K562 (cell line): ENCODE measurements around the gene TMC1. TPM values are rescaled to one million over a fixed set of nuclear protein-coding genes. Genes with fewer than 3 reads are reported as not detected.

Source experiments
- CBFA2T3 ChIP-seq: fragments of 450-650 bp; IDR thresholded peaks from 2 replicates; pipeline ENCODE4 v1.6.1; 2017
- CBX3 ChIP-seq, 2 experiments: IDR thresholded peaks; 1 replicate in 1 of 2; 2 replicates in 1 of 2; pipeline ENCODE4 v1.6.1; 2012; ENCODE audit warnings: inconsistent platforms in 2 of 2, low read length in 2 of 2, borderline replicate concordance in 1 of 2, control low read depth in 1 of 2
- DPF2 ChIP-seq: fragments of 450-650 bp; IDR thresholded peaks from 2 replicates; pipeline ENCODE4 v1.6.1; 2016
- E2F6 ChIP-seq, 2 experiments: IDR thresholded peaks; 2 replicates each; pipeline ENCODE4 v1.6.1; 2011; ENCODE audit warnings: borderline replicate concordance in 1 of 2, control low read depth in 1 of 2, low read depth in 1 of 2, low read length in 1 of 2, mild to moderate bottlenecking in 1 of 2, mixed read lengths in 1 of 2, moderate library complexity in 1 of 2; ENCODE audit not compliant: insufficient read depth in 1 of 2, insufficient read length in 1 of 2, poor library complexity in 1 of 2, severe bottlenecking in 1 of 2; ENCODE audit errors: extremely low read depth in 1 of 2
- ESRRA ChIP-seq: fragments of 450-650 bp; IDR thresholded peaks from 2 replicates; pipeline ENCODE4 v1.6.1; 2014; ENCODE audit warnings: low read depth, mild to moderate bottlenecking, moderate library complexity, borderline replicate concordance
- GATA2 ChIP-seq: sonication (generic); formaldehyde crosslinking; IDR thresholded peaks from 2 replicates; pipeline ENCODE4 v1.4.0; 2020; ENCODE audit warnings: mild to moderate bottlenecking, missing genetic modification reagents
- HDAC6 ChIP-seq: IDR thresholded peaks from 2 replicates; pipeline ENCODE4 v1.6.1; 2012; ENCODE audit warnings: low read depth, mild to moderate bottlenecking, control low read depth, inconsistent platforms, low read length, moderate library complexity
- HDGF ChIP-seq: fragments of 450-650 bp; IDR thresholded peaks from 2 replicates; pipeline ENCODE4 v1.6.1; 2016
- JUND ChIP-seq, 2 experiments: IDR thresholded peaks; 2 replicates in 1 of 2; 3 replicates in 1 of 2; pipeline ENCODE4 v1.6.1; 2011; ENCODE audit warnings: borderline replicate concordance in 2 of 2, low read depth in 2 of 2, low read length in 2 of 2, improper control_type of control experiment in 1 of 2, missing biosample characterization in 1 of 2, missing genetic modification characterization in 1 of 2, missing genetic modification reagents in 1 of 2
- KDM1A ChIP-seq, 2 experiments: fragments of 450-650 bp; IDR thresholded peaks; 2 replicates each; pipeline ENCODE4 v1.6.1; 2016; ENCODE audit warnings: mild to moderate bottlenecking in 2 of 2
- MAFG ChIP-seq: fragments of 450-650 bp; conservative IDR thresholded peaks from 2 replicates; pipeline ENCODE4 v1.6.1; 2016; ENCODE audit warnings: missing genetic modification characterization, missing compliant biosample characterization
- MAX ChIP-seq: sonication (generic); formaldehyde crosslinking; IDR thresholded peaks from 2 replicates; pipeline ENCODE4 v1.9.0; 2022; ENCODE audit warnings: mild to moderate bottlenecking, missing genetic modification reagents
- MNT ChIP-seq, 2 experiments: fragments of 450-650 bp; conservative IDR thresholded peaks; 2 replicates each; pipeline ENCODE4 v1.6.1; 2017; ENCODE audit warnings: mild to moderate bottlenecking in 2 of 2, moderate library complexity in 2 of 2
- MTA3 ChIP-seq: fragments of 450-650 bp; formaldehyde crosslinking; IDR thresholded peaks from 2 replicates; pipeline ENCODE4 v1.6.1; 2017; ENCODE audit warnings: mild to moderate bottlenecking, borderline replicate concordance
- NCOA1 ChIP-seq: fragments of 450-650 bp; IDR thresholded peaks from 2 replicates; pipeline ENCODE4 v1.6.1; 2016; ENCODE audit warnings: low read depth
- NCOR1 ChIP-seq: fragments of 450-650 bp; IDR thresholded peaks from 2 replicates; pipeline ENCODE4 v1.6.1; 2016; ENCODE audit warnings: mild to moderate bottlenecking, moderate library complexity
- NFE2 ChIP-seq: IDR thresholded peaks from 2 replicates; pipeline ENCODE4 v1.6.1; 2014; ENCODE audit warnings: antibody characterized with exemption, low read depth
- NR2C2 ChIP-seq, 2 experiments: fragments of 200-800 bp in 1 of 2; sonication (Bioruptor generic) in 1 of 2; sonication (generic) in 1 of 2; formaldehyde crosslinking in 1 of 2; IDR thresholded peaks; 2 replicates each; pipeline versions ENCODE4 v1.6.1 to v1.8.0; 2016 to 2022; ENCODE audit warnings: mild to moderate bottlenecking in 1 of 2, missing compliant biosample characterization in 1 of 2, missing genetic modification characterization in 1 of 2, missing genetic modification reagents in 1 of 2
- RNF2 ChIP-seq: sonication (generic); IDR thresholded peaks from 2 replicates; pipeline ENCODE4 v1.6.1; 2016
- TFE3 ChIP-seq: fragments of 450-650 bp; formaldehyde crosslinking; IDR thresholded peaks from 2 replicates; pipeline ENCODE4 v1.4.0; 2020; ENCODE audit warnings: mild to moderate bottlenecking, mixed read lengths
- ZNF551 ChIP-seq: fragments of 250-450 bp; sonication (Bioruptor Pico); IDR thresholded peaks from 2 replicates; pipeline ENCODE4 v1.5.0; 2021; ENCODE audit warnings: mild to moderate bottlenecking, moderate library complexity
- polyA plus RNA-seq, 8 experiments: library from polyadenylated mRNA; depleted of rRNA in 4 of 8; stranded (reverse) in 5 of 8; unstranded in 3 of 8; fragments of >200 nt; fragmentation: Nextera tagmentation in 2 of 8; fragmentation: Illumina TruSeq in 1 of 8; extraction: Ambion mirVana in 2 of 8; extraction: Trizol in 1 of 8; gene quantifications; 2 replicates each; pipeline versions ENCODE4 v1.2.1 to v1.2.3, GENCODE V29; 2011 to 2014; ENCODE audit warnings: inconsistent platforms in 1 of 8, missing spikeins in 1 of 8
- total RNA-seq, 7 experiments: library from RNA; depleted of rRNA in 6 of 7; stranded (reverse); fragments of >200 nt in 6 of 7; fragmentation: Illumina TruSeq in 2 of 7; extraction: Trizol in 2 of 7; gene quantifications; 2 replicates each; pipeline versions ENCODE4 v1.2.1 to v1.2.3, GENCODE V29; 2011 to 2021; ENCODE audit warnings: low replicate concordance in 1 of 7
- TF ChIP-seq, protein P1 (sequence below), 2 experiments: fragments of 450-650 bp in 1 of 2; sonication (generic) in 1 of 2; formaldehyde crosslinking in 1 of 2; IDR thresholded peaks in 1 of 2; conservative IDR thresholded peaks in 1 of 2; 2 replicates each; pipeline versions ENCODE4 v1.6.1 to v1.8.1; 2016 to 2023; ENCODE audit warnings: mild to moderate bottlenecking in 2 of 2, moderate library complexity in 2 of 2, inconsistent platforms in 1 of 2, missing genetic modification reagents in 1 of 2

The TMC1 gene
- total and polyA plus RNA-seq, 9 of the 15 experiments (the other 6 are each of a cell fraction or from before 2014, with no cell fraction given), result 0.10 to 0.15 TPM; not detected in 7

GRCh38 chr9:72540348-72540873, 19.0 kb downstream of the TMC1 start (continued):
- TF ChIP-seq E2F6 (IDR thresholded peaks at IDR 0.05; ENCODE audit: borderline replicate concordance in 1 of 2, extremely low read depth in 1 of 2, insufficient read depth in 1 of 2, insufficient read length in 1 of 2, low read depth in 1 of 2, low read length in 1 of 2, poor library complexity in 1 of 2, severe bottlenecking in 1 of 2) (peak; percentile 15 to 58), RNF2 (no peak), CBX3 (IDR thresholded peaks at IDR 0.05; ENCODE audit: borderline replicate concordance in 1 of 2, low read length in 2 of 2) (peak in 1 of 2 experiments; percentile 76; a peak in 1 of 3 replicates), NFE2 (peak; percentile 74), MAX (peak; percentile 48; the same call in 1 of the 2 replicates), NCOR1 (0 out of 2 replicates have a peak, but pooled peaks have one; percentile 44), MNT (conservative IDR thresholded peaks at IDR 0.05) (peak; percentile 68 to 84; a peak in 3 of 4 replicates), MTA3 (peak; percentile 61; the same call in 1 of the 2 replicates), JUND (IDR thresholded peaks at IDR 0.05; ENCODE audit: borderline replicate concordance, low read depth, low read length) (no peak), JUND (tag; IDR thresholded peaks at IDR 0.05; ENCODE audit: borderline replicate concordance, low read depth, low read length) (peak; percentile 21; the same call in 1 of the 3 replicates), HDAC6 (no peak), TFE3 (no peak), ESRRA (peak; percentile 26; the same call in 1 of the 2 replicates), MAFG (tag) (peak; percentile 60; the same call in 1 of the 2 replicates), NR2C2 (CRISPR knock-in tag; IDR thresholded peaks at IDR 0.05) (no peak), NR2C2 (tag; IDR thresholded peaks at IDR 0.05) (no peak), ZNF551 (CRISPR knock-in tag) (no peak), CBFA2T3 (peak; percentile 57), GATA2 (CRISPR knock-in tag) (no peak), KDM1A (IDR thresholded peaks at IDR 0.05) (peak in 1 of 2 experiments; percentile 82; a peak in 3 of 4 replicates), NCOA1 (0 out of 2 replicates have a peak, but pooled peaks have one; percentile 49), HDGF (0 out of 2 replicates have a peak, but pooled peaks have one; percentile 42), DPF2 (peak; percentile 81)
- TF ChIP-seq, protein P1, sequence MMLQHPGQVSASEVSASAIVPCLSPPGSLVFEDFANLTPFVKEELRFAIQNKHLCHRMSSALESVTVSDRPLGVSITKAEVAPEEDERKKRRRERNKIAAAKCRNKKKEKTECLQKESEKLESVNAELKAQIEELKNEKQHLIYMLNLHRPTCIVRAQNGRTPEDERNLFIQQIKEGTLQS (IDR thresholded peaks at IDR 0.05), result peak; percentile 55; the same call in 1 of the 2 replicates
- TF ChIP-seq, protein P1 (CRISPR knock-in tag; conservative IDR thresholded peaks at IDR 0.05), result no peak
